ENCODE data around the gene PDIK1L.

- TF ChIP-seq, protein P1, sequence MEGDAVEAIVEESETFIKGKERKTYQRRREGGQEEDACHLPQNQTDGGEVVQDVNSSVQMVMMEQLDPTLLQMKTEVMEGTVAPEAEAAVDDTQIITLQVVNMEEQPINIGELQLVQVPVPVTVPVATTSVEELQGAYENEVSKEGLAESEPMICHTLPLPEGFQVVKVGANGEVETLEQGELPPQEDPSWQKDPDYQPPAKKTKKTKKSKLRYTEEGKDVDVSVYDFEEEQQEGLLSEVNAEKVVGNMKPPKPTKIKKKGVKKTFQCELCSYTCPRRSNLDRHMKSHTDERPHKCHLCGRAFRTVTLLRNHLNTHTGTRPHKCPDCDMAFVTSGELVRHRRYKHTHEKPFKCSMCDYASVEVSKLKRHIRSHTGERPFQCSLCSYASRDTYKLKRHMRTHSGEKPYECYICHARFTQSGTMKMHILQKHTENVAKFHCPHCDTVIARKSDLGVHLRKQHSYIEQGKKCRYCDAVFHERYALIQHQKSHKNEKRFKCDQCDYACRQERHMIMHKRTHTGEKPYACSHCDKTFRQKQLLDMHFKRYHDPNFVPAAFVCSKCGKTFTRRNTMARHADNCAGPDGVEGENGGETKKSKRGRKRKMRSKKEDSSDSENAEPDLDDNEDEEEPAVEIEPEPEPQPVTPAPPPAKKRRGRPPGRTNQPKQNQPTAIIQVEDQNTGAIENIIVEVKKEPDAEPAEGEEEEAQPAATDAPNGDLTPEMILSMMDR (IDR thresholded peaks at IDR 0.05; ENCODE audit: low read depth, low read length) = no peak
- TF ChIP-seq POLR2A (IDR thresholded peaks at IDR 0.05; ENCODE audit: extremely low read depth, insufficient read length) (no peak), MAX (IDR thresholded peaks at IDR 0.05; ENCODE audit: low read depth, low read length) (no peak)
Observed at GRCh38 chr1:26077524-26077923, 34.1 kb upstream of the PDIK1L start.

Measured in NB4 (cell line).